SK-N-SH (cell line): ENCODE data around the gene CFAP299.

Experiments used
- CTCF ChIP-seq: fragments of 200-600 bp; sonication (generic); IDR thresholded peaks from 2 replicates; pipeline ENCODE4 v1.6.1; 2017; ENCODE audit warnings: antibody characterized with exemption, mild to moderate bottlenecking, moderate library complexity
- MAX ChIP-seq: IDR thresholded peaks from 2 replicates; pipeline ENCODE4 v1.4.0; 2012; ENCODE audit warnings: low read depth
- MEF2A ChIP-seq: IDR thresholded peaks from 2 replicates; pipeline ENCODE4 v1.4.0; 2012; ENCODE audit warnings: low read depth, borderline replicate concordance
- POLR2AphosphoS5 ChIP-seq: IDR thresholded peaks from 2 replicates; pipeline ENCODE4 v1.6.1; 2012; ENCODE audit warnings: low read depth, low read length

GRCh38 chr4:80586716-80587115 lies 251.2 kb downstream of the CFAP299 start:
- TF ChIP-seq MAX (no peak), CTCF (no peak), POLR2AphosphoS5 (no peak), MEF2A (no peak)
